Activated T-helper 1 cell treated with anti-CD3 and anti-CD28 coated beads, Interleukin-12 subunit alpha, Interleukin-12 subunit beta, Interleukin-2, Interleukin-4 antibody, amounts not matched to agents 30 ng/mL and 10 ng/mL and 1 ng/mL, durations not matched to agents 14 hours and 24 hours and 36 hours (primary cell): ENCODE results near the gene ABCC12. TPM values are rescaled to one million over a fixed set of nuclear protein-coding genes. Genes with fewer than 3 reads are reported as not detected.
"Not testable (repeated sequence)": the region's sequence is repeated elsewhere in the genome, so short reads cannot be mapped to it uniquely, and the experiment has no call there.

Experiments
- DNase-seq: peaks from one replicate; pipeline ENCODE4 v3.0.0; 2021; ENCODE audit warnings: low spot score
- H3K27ac Mint-ChIP-seq: one replicate; pipeline ENCODE4 v1.8.0; 2021; ENCODE audit warnings: mild to moderate bottlenecking, mixed read lengths
- H3K27me3 Mint-ChIP-seq: one replicate; pipeline ENCODE4 v1.8.0; 2022; ENCODE audit warnings: mild to moderate bottlenecking, moderate library complexity, mixed read lengths; ENCODE audit not compliant: insufficient read depth
- H3K36me3 Mint-ChIP-seq: one replicate; pipeline ENCODE4 v1.8.0; 2021; ENCODE audit warnings: low read depth, mixed read lengths
- H3K4me1 Mint-ChIP-seq: one replicate; pipeline ENCODE4 v1.8.0; 2021; ENCODE audit warnings: low read depth, mixed read lengths
- H3K4me3 Mint-ChIP-seq: one replicate; pipeline ENCODE4 v1.8.0; 2021; ENCODE audit warnings: mild to moderate bottlenecking, moderate library complexity, mixed read lengths
- H3K9me3 Mint-ChIP-seq: one replicate; pipeline ENCODE4 v1.8.0; 2021; ENCODE audit warnings: mixed read lengths
- intact Hi-C: fragments of 100-400 bp; cut with micrococcal nuclease; formaldehyde crosslinking; loops from one replicate; pipeline ENCODE4 v1.15.1; 2024
- total RNA-seq: library from RNA; stranded (reverse); gene quantifications from 2 replicates; pipeline ENCODE4 v1.2.3, GENCODE V29; 2022

The ABCC12 gene
- total RNA-seq, 1 donor from 2014 or later: not detected

GRCh38 chr16:48181746-48182520, 26.1 kb upstream of the ABCC12 start:
- H3K4me1 Mint-ChIP-seq, H3K4me3 Mint-ChIP-seq, H3K27me3 Mint-ChIP-seq, H3K9me3 Mint-ChIP-seq, intact Hi-C loops, H3K36me3 Mint-ChIP-seq, DNase-seq, H3K27ac Mint-ChIP-seq: not testable (repeated sequence)

GRCh38 chr16:48180868-48181480, 25.2 kb upstream of the ABCC12 start:
- Mint-ChIP-seq H3K4me3 (no peak overlapping the region), H3K27ac (no peak overlapping the region), H3K36me3 (no peaks in the 10 kb centered on the region), H3K4me1 (no peaks in the 10 kb centered on the region), H3K9me3 (no peaks in the 10 kb centered on the region), H3K27me3 (peaks cover 5% of the 10 kb centered on the region)
- no peak for DNase-seq
- intact Hi-C loops: no loop called here

GRCh38 chr16:48176635-48177408, 21.0 kb upstream of the ABCC12 start:
- Mint-ChIP-seq H3K4me3 (no peak overlapping the region), H3K27ac (no peak overlapping the region), H3K9me3 (no peaks in the 10 kb centered on the region), H3K27me3 (peaks cover 6% of the 10 kb centered on the region), H3K4me1 (no peaks in the 10 kb centered on the region), H3K36me3 (no peaks in the 10 kb centered on the region)
- DNase-seq: no peak
- intact Hi-C loops: no loop called here

- DNase-seq: no peak
- Mint-ChIP-seq H3K4me3 (no peak overlapping the region), H3K9me3 (no peaks in the 10 kb centered on the region), H3K4me1 (no peaks in the 10 kb centered on the region), H3K36me3 (no peaks in the 10 kb centered on the region), H3K27me3 (peaks cover 6% of the 10 kb centered on the region), H3K27ac (no peak overlapping the region)
- intact Hi-C loops: no loop called here
Observed at GRCh38 chr16:48173889-48174288, 18.1 kb upstream of the ABCC12 start.

GRCh38 chr16:48172682-48173081, 16.9 kb upstream of the ABCC12 start:
- Mint-ChIP-seq H3K36me3 (no peaks in the 10 kb centered on the region), H3K9me3 (no peaks in the 10 kb centered on the region), H3K27ac (no peak overlapping the region), H3K4me1 (no peaks in the 10 kb centered on the region), H3K27me3 (peaks cover 6% of the 10 kb centered on the region), H3K4me3 (no peak overlapping the region)
- intact Hi-C loops: no loop called here
- no peak for DNase-seq

GRCh38 chr16:48169896-48170295, 14.1 kb upstream of the ABCC12 start:
- no peak overlapping the region for H3K27ac Mint-ChIP-seq
- peaks cover 5% of the 10 kb centered on the region for H3K27me3 Mint-ChIP-seq
- H3K4me1 Mint-ChIP-seq: peaks cover 13% of the 10 kb centered on the region
- H3K36me3 Mint-ChIP-seq: no peaks in the 10 kb centered on the region
- DNase-seq: no peak
- H3K4me3 Mint-ChIP-seq: no peak overlapping the region
- intact Hi-C loops: loop anchor here (5.0 to 10.0 kb wide), 2 partner anchors 913 to 1615 kb away; no protein-coding TSS in a partner anchor
- no peaks in the 10 kb centered on the region for H3K9me3 Mint-ChIP-seq

- Mint-ChIP-seq H3K4me3 (no peak overlapping the region), H3K4me1 (peaks cover 16% of the 10 kb centered on the region), H3K9me3 (no peaks in the 10 kb centered on the region), H3K36me3 (no peaks in the 10 kb centered on the region), H3K27me3 (peaks cover 2% of the 10 kb centered on the region), H3K27ac (no peak overlapping the region)
- no peak for DNase-seq
- intact Hi-C loops: loop anchor here (5.0 to 10.0 kb wide), 2 partner anchors 911 to 1613 kb away; no protein-coding TSS in a partner anchor
Observed at GRCh38 chr16:48168075-48168474, 12.3 kb upstream of the ABCC12 start.

GRCh38 chr16:48166617-48167016, 10.8 kb upstream of the ABCC12 start:
- not testable (repeated sequence) for H3K27ac Mint-ChIP-seq, H3K36me3 Mint-ChIP-seq, H3K27me3 Mint-ChIP-seq, DNase-seq, H3K9me3 Mint-ChIP-seq, H3K4me3 Mint-ChIP-seq
- peaks cover 23% of the 10 kb centered on the region for H3K4me1 Mint-ChIP-seq
- intact Hi-C loops: loop anchor here (5.0 to 10.0 kb wide), 2 partner anchors 909 to 1612 kb away; no protein-coding TSS in a partner anchor

- H3K36me3 Mint-ChIP-seq: no peaks in the 10 kb centered on the region
- DNase-seq: no peak
- H3K27me3 Mint-ChIP-seq: peaks cover 4% of the 10 kb centered on the region
- no peak overlapping the region for H3K4me3 Mint-ChIP-seq
- H3K4me1 Mint-ChIP-seq: peaks cover 23% of the 10 kb centered on the region
- no peak overlapping the region for H3K27ac Mint-ChIP-seq
- no peaks in the 10 kb centered on the region for H3K9me3 Mint-ChIP-seq
- intact Hi-C loops: loop anchor here (1.0 to 10.0 kb wide), 6 partner anchors 10 to 1611 kb away; no protein-coding TSS in a partner anchor
Observed at GRCh38 chr16:48165961-48166578, 10.3 kb upstream of the ABCC12 start.

- Mint-ChIP-seq H3K27ac (peak overlapping the region; percentile 21), H3K4me3 (no peak overlapping the region), H3K36me3 (no peaks in the 10 kb centered on the region), H3K27me3 (peaks cover 6% of the 10 kb centered on the region), H3K4me1 (peaks cover 23% of the 10 kb centered on the region), H3K9me3 (no peaks in the 10 kb centered on the region)
- peak; percentile 59 for DNase-seq
- intact Hi-C loops: loop anchor here (1.0 to 10.0 kb wide), 6 partner anchors 9 to 1610 kb away; no protein-coding TSS in a partner anchor
Observed at GRCh38 chr16:48164907-48165715, 9.3 kb upstream of the ABCC12 start.

GRCh38 chr16:48162839-48163410, 7.1 kb upstream of the ABCC12 start:
- no peaks in the 10 kb centered on the region for H3K9me3 Mint-ChIP-seq
- H3K4me1 Mint-ChIP-seq: peaks cover 38% of the 10 kb centered on the region
- no peak overlapping the region for H3K4me3 Mint-ChIP-seq
- intact Hi-C loops: loop anchor here (10.0 kb wide), 1 partner anchor 1608 kb away; no protein-coding TSS in a partner anchor
- H3K36me3 Mint-ChIP-seq: no peaks in the 10 kb centered on the region
- peaks cover 7% of the 10 kb centered on the region for H3K27me3 Mint-ChIP-seq
- peak overlapping the region; percentile 11 for H3K27ac Mint-ChIP-seq
- DNase-seq: no peak
